ENCODE measurements around the gene ASIC2. TPM values are rescaled to one million over a fixed set of nuclear protein-coding genes. Genes with fewer than 3 reads are reported as not detected.
A peak's percentile ranks its signal among the peaks of the same experiment; 100 is the strongest.

Gene ASIC2
- total RNA-seq, 4 donors from 2014 or later: 0.80 to 1.8 (median 1.4) TPM; not detected in 1

DNA sequence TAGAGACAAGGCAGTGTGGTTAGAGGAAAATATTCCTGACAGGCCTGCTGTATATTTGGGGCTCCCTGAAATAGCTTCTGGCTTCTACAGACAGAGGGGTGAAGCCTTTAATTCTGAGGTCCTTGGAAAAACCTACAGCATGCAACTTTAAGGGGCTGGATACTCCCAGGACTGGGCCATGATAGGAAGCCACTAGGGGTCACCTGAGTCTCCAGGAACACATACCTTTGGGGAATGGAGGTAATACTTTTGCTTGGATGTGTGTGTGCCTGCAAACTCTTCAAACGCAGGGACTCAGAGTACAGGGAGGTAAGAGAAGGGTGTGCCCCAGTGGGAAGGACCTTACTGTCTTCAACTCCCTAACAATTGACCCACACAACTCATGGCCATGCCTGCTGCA, 4.1 kb downstream of the ASIC2 start:
- Histone ChIP-seq H3K27ac (no peak overlapping the region), H3K4me1 (peaks cover 0 to 29% (median 0%) of the 10 kb centered on the region in 4 donors), H3K27me3 (no peaks in the 10 kb centered on the region), H3K36me3 (no peaks in the 10 kb centered on the region), H3K9me3 (no peaks in the 10 kb centered on the region), H3K4me3 (no peak overlapping the region)
- no peak for TF ChIP-seq POLR2A (IDR thresholded peaks at IDR 0.05)
- TF ChIP-seq CTCF (IDR thresholded peaks at IDR 0.05): no peak
- no peak for DNase-seq

DNA sequence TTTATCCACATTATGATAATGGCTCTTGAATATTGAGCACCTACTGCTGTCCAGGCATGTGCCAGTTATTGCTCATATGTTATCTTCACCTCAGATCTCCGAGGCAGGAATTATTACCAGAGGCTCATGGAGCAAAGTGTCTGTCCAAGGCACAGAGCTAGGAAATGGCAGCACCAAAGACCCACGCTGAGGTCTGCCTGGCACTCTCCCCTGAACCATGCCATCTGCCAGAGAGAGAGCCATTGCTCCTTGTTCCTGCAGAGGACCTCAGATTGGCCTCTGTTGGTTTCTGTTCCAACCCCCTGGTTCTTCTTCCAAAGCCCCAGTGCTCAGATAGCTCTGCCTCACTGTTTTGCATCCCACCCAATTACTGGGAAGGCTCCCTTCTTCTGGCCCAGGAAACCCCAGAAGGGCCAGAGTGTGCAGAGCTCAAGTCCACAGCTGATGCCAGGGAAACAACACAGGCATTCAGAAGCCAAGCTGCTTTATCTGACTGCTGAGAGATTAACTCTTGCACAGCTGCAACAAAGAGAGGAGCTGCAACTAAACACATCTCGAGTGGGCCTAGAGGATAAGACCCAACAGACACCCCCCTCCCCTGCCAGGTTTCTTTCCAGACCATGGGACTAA, 5.9 kb downstream of the ASIC2 start:
- no peak for DNase-seq
- Histone ChIP-seq H3K9me3 (no peaks in the 10 kb centered on the region), H3K27me3 (no peaks in the 10 kb centered on the region), H3K36me3 (no peaks in the 10 kb centered on the region), H3K4me3 (no peak overlapping the region), H3K27ac (no peak overlapping the region), H3K4me1 (peaks cover 0 to 22% (median 0%) of the 10 kb centered on the region in 4 donors)
- no peak for TF ChIP-seq CTCF (IDR thresholded peaks at IDR 0.05)
- no peak for TF ChIP-seq POLR2A (IDR thresholded peaks at IDR 0.05)

DNA sequence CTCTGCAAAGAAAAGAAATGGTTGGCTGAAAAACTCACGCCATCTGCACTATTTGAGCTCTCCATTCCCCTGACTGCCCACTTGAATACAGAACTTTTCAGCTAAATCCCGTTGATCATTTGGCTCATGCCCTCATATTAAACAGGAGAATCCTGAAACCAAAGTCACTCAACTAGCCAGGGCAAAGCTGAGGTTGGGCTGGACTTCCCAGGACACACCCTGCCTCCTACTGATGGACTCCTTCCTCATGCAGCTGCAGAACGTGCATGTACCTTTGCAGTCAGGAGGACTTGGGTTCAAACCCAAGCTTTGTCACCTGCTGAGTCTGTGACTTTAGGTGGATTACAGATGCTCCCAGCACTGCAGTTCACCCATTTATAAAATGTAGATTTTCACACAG, 7.7 kb downstream of the ASIC2 start:
- no peaks in the 10 kb centered on the region for H3K9me3 ChIP-seq
- no peak overlapping the region for H3K4me3 ChIP-seq
- peaks cover 0 to 14% (median 0%) of the 10 kb centered on the region in 4 donors for H3K4me1 ChIP-seq
- no peak overlapping the region for H3K27ac ChIP-seq
- TF ChIP-seq CTCF (IDR thresholded peaks at IDR 0.05) (no peak), POLR2A (IDR thresholded peaks at IDR 0.05) (no peak)
- DNase-seq: no peak
- no peaks in the 10 kb centered on the region for H3K36me3 ChIP-seq
- H3K27me3 ChIP-seq: no peaks in the 10 kb centered on the region

DNA sequence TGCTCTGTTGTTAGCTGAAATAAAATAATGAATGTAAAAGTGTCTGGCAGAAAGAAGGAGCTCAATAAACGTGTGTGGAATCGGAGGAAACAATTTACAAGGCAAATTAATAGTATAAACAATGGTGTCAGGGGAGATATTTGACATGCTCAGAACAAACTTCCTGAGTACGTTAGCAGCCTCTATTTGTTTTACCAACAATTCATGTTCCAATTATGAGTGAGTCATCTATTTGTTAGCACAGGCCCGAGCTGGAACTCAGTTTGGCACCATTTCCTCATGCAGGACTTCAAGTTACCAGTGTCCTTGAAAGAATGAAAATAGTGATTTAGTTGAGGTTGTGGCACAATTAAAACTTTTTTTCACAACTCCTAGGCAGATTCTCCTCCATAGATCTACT, 9.1 kb downstream of the ASIC2 start:
- Histone ChIP-seq H3K27me3 (no peaks in the 10 kb centered on the region), H3K9me3 (no peaks in the 10 kb centered on the region), H3K36me3 (no peaks in the 10 kb centered on the region), H3K4me3 (no peak overlapping the region), H3K4me1 (peaks cover 0 to 14% (median 0%) of the 10 kb centered on the region in 4 donors), H3K27ac (peak overlapping the region in 1 of 4 donors; percentile 28)
- TF ChIP-seq POLR2A (IDR thresholded peaks at IDR 0.05): no peak
- peak in 1 of 3 donors; percentile 63 for DNase-seq

DNA sequence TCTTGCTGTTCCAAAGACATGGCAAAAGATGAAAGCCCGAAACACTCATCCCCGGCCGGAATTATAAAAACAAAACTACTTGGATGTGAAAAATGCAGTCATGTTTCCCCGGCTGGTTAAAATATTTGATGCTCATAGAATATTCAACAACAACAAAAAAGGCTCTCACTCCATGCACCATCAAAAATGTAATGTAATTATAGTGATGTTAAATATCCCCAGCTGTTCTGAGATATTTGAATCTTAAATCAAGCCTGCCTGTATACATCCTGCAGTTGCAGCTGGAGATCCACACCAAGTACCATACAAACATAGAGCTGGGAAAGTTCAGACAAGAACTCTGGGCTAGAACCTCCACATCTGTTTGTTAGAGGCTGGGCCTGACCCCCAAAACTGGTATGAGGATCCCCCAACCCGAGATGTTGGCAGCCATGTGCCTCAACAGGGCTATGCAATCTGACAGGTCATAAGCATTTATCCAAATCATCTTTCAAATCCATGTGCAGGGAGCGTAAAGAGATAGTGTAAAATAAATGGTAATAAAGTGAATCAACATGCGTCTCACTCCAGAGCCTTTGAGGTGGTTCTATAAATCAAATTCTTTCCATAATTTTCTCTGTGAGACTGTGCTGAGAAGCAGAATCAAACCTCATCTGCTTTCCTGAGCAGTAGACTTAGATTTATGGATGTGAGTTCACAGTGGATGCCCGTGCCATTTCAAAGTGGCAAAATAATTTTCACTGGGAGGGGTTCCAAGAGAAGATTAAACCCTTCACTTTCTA, 12.7 kb downstream of the ASIC2 start:
- peaks cover 0 to 14% (median 0%) of the 10 kb centered on the region in 4 donors for H3K4me1 ChIP-seq
- TF ChIP-seq CTCF (IDR thresholded peaks at IDR 0.05) (no peak), POLR2A (IDR thresholded peaks at IDR 0.05) (no peak)
- no peaks in the 10 kb centered on the region for H3K36me3 ChIP-seq
- no peaks in the 10 kb centered on the region for H3K27me3 ChIP-seq
- H3K9me3 ChIP-seq: no peaks in the 10 kb centered on the region
- H3K4me3 ChIP-seq: no peak overlapping the region
- no peak for DNase-seq
- no peak overlapping the region for H3K27ac ChIP-seq

- Histone ChIP-seq H3K27me3 (no peaks in the 10 kb centered on the region), H3K4me3 (no peak overlapping the region), H3K9me3 (no peaks in the 10 kb centered on the region), H3K27ac (no peak overlapping the region), H3K4me1 (no peaks in the 10 kb centered on the region), H3K36me3 (no peaks in the 10 kb centered on the region)
- no peak for TF ChIP-seq POLR2A (IDR thresholded peaks at IDR 0.05)
- TF ChIP-seq CTCF (IDR thresholded peaks at IDR 0.05): no peak
- DNase-seq: no peak
Observed at GRCh38 chr17:33277436-33278100, 15.5 kb downstream of the ASIC2 start.
